ENCODE results near the gene MYADML2.
"Not testable (repeated sequence)": the region's sequence is repeated elsewhere in the genome, so short reads cannot be mapped to it uniquely, and the experiment has no call there.

Gene MYADML2, protein sequence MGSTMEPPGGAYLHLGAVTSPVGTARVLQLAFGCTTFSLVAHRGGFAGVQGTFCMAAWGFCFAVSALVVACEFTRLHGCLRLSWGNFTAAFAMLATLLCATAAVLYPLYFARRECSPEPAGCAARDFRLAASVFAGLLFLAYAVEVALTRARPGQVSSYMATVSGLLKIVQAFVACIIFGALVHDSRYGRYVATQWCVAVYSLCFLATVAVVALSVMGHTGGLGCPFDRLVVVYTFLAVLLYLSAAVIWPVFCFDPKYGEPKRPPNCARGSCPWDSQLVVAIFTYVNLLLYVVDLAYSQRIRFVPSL

DNA sequence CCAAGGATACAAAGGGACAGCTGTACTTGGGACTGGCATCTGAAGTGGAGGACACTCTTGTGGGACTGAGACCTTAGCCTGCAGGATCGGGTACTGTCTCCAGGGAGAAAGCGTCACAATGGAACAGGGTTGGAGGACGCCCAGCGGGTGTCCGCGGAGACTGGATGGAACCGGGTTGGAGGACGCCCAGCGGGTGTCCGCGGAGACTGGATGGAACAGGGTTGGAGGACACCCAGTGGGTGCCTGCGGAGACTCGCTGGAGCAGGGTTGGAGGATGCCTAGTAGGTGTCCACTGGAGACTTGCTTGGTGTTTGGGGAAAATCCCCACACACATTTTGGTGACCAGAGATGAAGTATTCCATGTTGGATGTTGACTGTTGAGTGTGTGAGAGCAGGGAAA lies at the start of gene MYADML2:
MYADML2 (minus strand) TSS at position 45 of the 400 bp plus-strand sequence. CDS start 5,492 bp downstream, outside the sequence.
- no peak for DNase-seq

DNA sequence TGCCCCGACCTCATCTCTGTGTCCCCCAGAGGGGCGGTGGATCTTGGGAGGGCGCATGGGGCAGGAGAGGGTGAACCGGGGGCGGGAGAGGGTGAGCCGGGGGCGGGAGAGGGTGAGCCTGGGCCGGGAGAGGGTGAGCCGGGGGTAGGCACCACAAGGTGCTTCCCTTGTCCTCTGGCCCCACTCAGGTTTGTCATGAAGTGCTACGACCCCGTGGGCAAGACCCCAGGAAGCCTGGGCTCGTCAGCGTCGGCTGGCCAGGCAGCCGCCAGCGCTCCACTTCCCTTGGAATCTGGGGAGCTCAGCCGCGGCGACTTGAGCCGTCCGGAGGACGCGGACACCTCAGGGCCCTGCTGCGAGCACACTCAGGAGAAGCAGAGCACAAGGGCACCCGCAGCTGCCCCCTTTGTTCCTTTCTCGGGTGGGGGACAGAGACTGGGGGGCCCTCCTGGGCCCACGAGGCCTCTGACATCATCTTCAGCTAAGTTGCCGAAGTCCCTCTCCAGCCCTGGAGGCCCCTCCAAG lies 49.3 kb upstream of the MYADML2 start:
- DNase-seq: no peak

DNA sequence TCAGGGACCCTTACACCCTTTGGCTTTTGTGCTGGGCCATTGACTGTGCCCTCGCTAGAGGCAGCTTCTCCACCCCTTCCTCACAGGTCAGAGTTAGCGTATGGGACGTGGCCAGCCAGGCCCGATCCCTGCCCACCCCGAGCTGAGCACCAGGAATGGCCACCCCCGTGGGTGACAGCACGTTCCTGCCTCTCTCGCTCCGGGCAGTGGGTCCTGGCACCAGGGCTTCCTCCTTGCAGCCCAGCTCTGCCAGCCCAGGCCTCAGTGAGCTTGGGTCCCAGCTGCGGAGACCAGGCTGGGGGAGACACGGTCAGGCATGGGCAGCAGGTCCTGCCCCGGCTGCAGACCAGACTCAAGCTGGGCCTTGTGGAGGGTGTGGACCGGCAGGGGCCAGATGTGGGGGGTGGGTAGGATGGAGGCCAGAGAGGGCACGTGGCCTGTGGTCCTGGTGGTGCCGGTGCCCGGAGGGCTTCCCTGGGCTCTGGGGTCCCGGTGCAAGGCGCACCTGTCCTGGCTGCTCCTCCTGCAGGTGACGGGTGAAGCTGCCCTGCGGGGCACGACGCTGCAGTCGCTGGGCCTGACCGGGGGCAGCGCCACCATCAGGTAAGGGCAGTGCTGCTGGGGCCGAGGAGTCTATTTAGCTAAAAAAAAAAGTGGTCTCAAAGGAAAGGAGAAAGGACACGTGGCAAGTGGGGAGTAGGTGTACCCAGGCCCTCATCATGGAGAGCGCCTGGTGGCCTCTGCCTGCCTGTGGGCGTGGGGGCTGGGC lies 48.6 kb upstream of the MYADML2 start:
- DNase-seq: no peak

DNA sequence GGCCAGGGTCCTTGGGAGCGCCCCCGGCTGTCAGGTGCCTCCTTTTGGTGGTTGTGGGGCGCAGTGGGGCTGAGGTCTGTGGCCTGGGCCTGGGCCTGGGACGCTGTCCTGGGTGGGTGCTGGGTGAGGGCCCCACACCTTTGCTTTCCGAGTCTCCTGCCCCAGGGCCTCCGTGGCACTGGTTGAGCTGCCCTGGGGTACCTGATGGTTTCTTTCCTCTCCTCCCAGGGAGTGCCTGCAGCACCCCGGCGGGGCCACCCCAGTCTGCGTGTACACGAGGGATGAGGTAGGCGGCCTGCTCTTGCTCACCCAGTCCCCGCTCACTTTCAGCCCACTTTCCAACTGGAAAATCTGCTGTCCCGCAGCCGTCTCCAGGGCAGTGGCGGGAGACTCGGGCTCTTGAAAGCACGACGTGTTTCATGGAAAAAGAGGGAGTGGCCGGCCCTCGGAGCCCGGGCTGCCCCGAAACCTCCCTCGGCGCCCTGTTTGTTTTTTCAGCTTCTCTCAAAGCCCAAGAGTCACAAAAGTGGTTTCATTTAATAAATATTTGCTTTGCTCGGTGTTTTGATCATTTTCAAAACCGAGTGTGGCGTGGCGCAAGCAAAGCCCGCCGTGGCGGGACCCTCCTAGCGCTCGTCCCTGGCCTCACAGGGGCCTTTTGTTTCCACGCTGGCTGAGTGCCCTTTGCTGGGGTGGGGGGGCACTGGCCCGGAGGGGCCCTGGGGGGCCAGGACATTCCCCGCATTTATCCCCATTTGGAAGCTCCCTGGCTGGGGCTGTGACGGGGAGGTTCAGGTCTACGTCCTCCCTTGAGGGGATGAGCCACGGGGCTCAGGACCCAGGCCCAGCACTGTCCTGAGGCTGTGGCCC lies 47.8 kb upstream of the MYADML2 start:
- DNase-seq: no peak

DNA sequence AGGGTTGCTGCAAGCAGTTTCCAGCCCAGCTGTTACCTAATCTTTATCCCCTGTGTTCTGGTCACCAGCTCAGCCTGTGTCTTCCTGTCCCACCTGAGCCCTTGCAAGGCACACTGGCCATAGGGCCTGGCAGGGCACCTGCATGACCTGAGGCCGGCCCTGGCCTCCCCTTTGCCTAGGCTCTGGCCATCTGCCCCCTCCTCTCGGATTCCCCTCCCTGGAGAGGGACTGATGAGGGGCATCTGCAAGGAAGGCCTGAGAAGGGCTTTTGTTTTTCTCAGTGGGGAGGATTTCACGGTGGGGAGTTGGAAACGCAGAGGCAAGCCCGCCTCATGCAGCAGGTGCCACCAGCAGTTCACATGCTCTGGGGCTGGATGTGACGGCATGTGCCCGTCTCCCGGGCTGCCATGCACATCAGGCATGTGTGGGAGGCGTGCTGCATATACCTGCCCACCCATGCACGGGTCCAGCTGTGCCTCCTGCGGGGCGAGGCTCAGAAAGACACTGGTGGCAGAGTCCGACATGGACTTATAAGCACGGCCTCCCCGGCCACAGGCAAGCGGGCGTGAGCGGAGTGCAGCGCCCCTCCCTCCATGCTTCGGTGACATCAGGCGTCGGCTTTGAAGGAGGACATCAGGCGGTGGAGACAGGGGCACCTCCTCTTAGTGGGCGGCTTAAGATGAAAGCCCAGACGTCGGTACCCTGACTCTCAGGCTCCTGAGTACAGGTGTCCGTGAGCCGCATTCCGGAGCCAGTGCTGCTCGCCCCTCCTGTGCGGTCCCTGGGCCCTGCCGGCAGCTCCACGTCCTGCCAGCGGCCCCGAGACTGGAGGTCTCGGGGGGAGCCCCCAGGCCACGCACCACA lies 46.9 kb upstream of the MYADML2 start:
- DNase-seq: no peak

DNA sequence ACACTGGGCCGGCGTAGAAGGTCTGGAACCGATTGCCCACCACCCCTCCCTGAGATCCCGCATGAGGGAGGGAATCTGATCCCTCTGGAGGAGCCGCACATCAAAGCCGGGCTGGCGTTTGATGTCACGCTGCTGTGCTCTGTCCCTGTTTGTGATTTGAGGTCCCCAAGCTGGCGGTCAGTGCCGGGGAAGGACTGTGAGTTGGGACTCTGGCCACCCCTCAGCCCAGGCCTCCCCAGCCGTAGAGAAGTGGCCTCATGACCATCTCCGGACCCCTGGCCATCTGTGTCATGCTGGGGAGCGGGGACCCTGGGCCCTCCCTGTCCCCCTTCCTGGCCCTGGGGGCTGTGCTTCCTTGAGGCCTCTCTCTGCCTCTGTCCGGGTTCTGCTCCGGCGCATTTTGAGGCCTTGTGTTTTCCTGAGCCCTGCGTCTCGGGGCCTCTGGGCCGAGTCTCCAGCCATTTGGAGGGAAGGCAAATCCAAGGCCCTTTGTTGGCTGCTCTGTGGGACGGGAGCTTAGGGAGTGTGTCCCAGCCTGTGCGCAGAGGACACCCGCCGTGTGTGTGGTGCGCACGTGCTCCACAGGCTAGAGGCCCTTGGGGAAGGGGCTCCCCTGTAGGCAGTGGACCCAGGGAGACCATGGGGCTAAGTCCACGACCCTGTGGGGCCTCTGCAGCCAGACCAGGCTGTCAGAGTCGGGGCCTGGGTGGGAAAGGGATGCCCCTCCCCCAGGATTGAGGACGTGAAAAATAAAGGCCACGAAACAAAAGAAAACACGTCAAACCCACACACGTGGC lies 45.5 kb upstream of the MYADML2 start:
- DNase-seq: no peak

DNA sequence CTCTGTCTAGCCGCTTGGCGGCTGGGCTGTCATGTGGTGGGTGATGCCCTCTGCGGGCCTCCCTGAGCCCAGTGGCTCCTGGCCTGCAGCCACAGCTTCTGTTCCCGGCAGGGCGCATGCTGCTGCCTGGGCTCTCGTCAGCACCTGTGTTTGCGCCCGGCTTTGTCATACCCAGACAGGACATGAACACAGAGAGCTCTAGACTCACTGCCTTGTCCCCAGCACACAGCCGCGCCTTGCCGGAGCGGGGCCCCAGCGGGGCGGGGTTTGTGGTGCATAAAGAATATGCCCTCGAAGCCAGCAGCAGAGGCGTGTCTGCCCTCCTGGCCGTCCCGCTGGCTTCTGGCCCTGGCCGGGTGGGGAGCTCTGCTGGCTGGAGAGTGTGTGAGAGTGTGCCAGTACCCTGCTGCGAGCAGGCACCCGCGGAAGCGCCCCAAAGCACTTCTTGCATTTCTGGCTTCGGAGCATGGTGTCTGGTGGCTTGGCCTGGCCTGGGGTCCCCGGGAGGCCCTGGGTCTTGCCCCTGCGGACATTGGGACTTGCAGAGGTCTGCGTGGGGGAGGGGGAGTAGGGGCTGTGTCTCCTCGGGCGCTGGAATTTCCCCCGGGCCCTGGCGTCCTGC lies 44.8 kb upstream of the MYADML2 start:
- peak; percentile 98 to 99 for DNase-seq

DNA sequence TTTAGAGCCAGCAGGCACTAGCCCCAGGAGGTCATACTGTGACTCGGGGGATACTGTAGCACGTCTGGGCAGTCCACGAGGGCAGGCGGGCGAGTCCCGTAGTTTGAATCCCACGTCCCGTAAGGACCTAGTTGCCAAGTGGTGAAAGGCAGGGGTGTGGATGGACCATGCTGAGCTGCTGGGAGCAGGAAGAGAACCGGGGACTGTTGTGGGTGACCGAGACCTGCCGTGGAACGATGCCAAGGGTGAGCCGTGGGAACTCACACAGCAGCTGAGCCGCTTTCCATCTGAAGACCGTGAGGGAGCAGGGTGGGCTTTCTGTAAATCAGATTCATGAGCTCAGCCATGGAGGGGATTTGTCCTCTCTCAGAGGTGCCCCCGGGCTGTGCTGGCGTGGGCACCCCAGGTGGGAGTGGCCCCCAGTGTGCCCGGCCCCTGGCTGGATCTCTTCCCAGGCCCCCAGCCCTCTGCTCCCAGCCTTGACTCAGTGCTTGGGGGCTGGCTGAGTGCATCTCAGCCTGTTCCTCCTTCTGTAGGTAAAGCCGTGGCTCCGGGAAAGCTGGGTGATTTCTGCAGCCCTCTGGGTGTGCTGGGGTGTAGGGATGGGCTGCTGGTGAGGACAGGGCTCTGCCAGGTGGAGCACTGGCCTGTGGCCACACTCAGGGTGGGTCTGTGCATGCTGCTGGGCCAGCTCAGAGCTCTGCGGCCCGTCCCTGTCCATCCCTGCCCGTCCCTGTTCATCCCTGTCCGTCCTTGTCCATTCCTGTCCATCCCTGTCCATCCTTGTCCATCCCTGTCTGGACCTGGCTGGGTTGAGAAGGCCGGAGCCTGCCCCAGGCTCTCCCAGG lies 44.0 kb upstream of the MYADML2 start:
- no peak for DNase-seq

DNA sequence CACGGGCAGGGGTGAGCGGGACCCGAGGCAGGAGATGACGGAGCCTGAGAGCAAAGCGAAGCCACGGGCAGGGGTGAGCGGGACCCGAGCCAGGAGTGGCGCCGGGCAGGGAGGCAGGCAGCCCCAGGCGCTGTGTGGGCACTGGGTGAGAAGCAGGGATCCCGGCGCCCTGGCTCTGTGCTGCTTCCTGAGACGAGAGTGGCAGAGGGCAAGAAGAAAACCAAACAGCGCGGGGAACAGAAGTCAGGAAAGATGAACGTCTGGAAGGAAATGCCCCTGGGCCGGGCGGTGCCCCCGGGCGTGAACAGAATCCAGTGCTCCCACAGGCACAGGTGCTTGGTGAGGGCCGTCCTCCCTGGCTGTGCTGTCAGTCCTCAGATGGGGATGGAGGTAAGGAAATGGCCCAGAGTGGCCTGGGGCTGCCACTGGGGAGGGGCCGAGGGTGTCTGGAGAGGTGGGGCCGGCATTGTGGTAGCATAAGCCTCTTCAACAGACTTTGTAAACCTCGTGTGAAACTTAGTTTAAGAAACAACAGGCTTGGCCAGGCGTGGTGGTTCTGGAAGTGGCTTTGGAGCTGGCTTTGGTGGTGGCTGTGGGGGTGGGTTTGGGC lies 40.2 kb upstream of the MYADML2 start:
- DNase-seq: no peak

DNA sequence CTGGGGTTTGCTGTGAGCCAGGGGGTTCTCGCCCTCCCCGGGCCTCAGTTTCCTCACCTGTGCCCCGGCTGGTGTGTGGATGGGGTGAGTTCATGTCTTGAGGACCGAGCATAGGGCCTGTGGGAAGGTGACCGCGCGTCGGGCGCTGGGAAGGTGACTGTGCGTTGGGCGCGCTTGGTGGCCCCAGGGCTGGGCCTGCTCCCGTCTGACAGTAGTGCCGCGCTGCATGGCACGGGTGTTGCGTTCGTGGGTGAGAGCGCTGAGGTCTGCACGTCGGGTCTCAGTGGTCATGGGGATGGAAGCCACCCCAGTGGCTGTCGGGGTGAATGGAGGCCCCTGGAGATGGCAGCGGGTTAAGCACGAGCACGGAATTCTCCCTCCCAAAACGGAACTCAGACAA lies 39.6 kb upstream of the MYADML2 start:
- DNase-seq: no peak

DNA sequence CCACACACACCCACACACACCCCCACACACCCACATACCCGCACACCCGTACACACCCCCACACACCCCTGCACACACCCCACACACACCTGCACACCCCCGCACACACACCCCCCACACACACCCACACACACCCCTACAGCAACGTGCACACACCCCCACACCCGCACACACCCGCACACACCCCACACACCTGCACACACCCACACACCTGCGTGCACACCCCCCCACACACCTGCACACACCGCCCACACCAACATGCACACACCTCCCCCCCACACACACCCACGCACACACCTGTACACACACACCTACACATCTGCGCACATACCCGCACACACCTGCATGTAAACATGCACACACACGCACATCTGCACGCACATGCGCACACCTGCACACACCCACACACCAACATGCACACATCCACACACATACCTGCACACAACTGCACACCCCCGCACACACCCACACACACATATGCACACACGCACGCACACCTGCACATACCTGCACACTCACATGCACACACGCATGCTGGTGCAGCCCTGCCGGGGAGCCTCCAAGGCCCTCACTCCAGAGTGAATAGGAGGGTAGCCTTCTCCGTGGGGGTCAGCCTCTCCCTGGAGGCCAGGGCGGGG lies 37.9 kb upstream of the MYADML2 start:
- no peak for DNase-seq

DNA sequence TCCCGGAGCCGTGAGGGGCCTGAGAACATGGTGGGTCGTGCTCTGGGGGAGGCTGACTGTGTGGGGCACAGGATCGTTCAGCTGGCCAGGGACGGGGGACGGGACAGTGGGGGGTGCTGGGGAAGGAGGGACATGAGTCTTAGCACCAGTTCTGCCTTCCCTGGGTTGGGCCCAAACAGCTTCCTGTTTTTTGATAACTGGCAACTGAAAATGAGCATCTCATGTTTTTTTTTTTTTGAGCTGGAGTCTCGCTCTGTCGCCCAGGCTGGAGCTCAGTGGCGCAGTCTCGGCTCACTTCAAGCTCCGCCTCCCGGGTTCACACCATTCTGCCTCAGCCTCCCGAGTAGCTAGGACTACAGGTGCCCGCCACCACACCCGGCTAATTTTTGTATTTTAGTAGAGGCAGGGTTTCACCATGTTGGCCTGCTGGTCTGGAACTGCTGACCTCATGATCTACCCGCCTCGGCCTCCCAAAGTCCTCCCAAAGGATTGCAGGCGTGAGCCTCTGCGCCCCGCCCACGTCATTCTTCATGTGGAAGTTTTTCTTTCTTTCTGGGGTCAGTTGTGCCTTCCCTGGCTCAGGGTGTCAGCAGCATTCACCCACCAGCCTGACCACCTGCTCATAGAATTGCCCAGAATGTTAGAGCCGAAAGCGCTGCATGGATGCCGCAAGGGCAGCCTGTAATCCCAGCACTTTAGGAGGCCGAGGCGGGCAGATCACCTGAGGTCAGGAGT lies 36.8 kb upstream of the MYADML2 start:
- no peak for DNase-seq

DNA sequence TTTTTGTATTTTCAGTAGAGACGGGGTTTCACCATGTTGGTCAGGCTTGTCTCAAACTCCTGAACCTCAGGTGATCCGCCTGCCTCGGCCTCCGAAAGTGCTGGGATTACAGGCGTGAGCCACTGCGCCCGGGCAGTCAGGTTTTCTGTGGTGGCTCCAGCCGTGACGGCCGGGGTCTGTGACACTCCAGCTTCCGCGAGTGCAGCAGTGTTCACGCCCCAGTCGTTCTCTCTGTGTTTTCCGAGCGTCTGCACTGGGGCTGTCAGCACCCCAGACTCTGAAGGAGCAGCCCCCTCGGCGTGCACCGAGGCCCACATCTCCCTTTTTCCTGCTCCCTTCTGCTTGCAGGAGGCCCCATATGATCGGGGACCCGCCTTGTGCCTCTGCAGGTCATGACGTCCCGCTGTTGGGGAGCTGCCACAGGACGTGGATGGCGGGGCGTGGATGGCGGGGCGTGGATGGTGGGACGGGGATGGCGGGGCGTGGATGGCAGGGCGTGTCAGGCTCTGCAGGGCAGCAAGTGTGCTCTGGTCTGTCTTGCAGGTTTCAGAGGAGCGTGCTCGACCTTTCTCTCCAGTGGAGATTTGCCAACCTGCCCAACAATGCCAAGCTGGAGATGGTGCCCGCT lies 36.1 kb upstream of the MYADML2 start:
- DNase-seq: no peak

DNA sequence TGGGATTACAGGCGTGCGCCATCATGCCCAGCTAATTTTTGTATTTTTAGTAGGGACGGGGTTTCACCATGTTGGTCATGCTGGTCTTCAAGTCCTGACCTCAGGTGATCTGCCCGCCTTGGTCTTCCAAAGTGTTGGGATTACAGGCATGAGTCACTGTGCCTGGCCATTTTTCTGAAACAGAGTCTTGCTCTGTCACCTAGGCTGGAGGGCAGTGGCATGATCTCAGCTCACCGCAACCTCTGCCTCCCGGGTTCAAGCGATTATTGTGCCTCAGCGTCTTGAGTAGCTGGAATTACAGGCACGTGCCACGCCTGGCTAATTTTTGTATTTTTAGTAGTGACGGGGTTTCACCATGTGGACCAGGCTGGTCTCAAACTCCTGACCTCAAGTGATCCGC lies 34.5 kb upstream of the MYADML2 start:
- DNase-seq: not testable (repeated sequence)

DNA sequence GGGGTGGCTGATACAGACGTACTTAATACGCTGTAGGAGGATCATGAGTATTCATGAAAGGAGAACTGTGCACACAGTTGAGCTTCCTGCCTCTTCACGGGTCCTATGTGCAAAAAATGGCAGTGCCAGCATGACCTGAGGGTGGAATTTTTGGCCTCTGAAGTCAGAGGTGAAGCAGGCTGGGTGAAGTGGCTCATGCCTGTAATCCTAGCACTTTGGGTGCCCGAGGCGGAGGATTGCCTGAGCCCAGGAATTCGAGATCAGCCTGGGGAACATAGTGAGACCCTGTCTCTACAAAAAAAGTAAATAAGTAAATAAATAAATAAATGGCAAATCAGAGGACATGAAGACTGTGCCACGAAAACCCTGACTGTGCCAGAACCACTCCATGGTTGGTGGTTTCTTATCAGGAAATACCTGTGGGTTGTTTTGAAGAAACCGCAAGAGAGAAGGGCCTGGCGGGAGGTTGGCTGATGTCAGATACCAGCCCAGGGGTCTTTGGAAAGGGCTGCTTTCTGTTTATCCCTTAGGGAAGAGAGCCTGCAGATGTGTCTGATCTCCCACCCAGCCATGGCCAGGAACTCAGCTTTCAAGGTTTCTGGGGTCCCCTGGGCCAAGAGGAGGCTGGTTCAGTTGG lies 33.8 kb upstream of the MYADML2 start:
- no peak for DNase-seq

DNA sequence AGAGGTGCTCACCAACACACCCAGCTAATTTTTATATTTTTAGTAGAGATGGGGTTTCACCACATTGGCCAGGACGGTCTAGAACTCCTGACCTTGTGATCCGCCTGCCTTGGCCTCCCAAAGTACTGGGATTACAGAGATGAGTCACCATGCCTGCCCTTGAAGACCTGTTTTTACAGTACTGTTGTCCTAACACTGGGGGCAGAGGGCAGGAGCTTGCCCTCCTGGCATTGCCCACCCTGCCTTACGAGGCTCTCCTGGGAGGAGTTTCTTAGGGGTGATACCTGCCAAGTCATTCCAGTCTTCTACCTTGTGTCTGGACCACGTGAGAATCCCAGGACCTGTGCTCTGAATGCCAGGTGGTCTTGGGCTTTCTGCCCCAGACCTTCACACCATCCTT lies 33.1 kb upstream of the MYADML2 start:
- DNase-seq: no peak
